Measurements from ENCODE around the gene PSMD6. TPM values are rescaled to one million over a fixed set of nuclear protein-coding genes. Genes with fewer than 3 reads are reported as not detected.
A peak's percentile ranks its signal among the peaks of the same experiment; 100 is the strongest.

The PSMD6 gene
- total RNA-seq, 2 donors from 2014 or later = 87.1 to 166 TPM

- DNase-seq (ENCODE audit: low spot score in 2 of 2) = no peak
- no peak for ATAC-seq
- H3K36me3 Mint-ChIP-seq = peaks cover 15 to 27% of the 10 kb centered on the region in 2 donors
- peak overlapping the region; percentile 2 to 48 for H3K27ac Mint-ChIP-seq
- no peaks in the 10 kb centered on the region for H3K9me3 Mint-ChIP-seq
Measured at GRCh38 chr3:63976872-63977200, 46.5 kb downstream of the PSMD6 start.

- Mint-ChIP-seq H3K36me3 (peaks cover 15 to 27% of the 10 kb centered on the region in 2 donors), H3K9me3 (no peaks in the 10 kb centered on the region), H3K27ac (peak overlapping the region; percentile 46 to 48)
- DNase-seq (ENCODE audit: low spot score in 2 of 2) = no peak
- no peak for ATAC-seq
Measured at GRCh38 chr3:63976161-63976871, 47.0 kb downstream of the PSMD6 start.

GRCh38 chr3:63975723-63976122, 47.6 kb downstream of the PSMD6 start:
- Mint-ChIP-seq H3K27ac (peak overlapping the region; percentile 18 to 46), H3K9me3 (no peaks in the 10 kb centered on the region), H3K36me3 (peaks cover 15 to 23% of the 10 kb centered on the region in 2 donors)
- ATAC-seq (no peak), DNase-seq (ENCODE audit: low spot score in 2 of 2) (no peak)

- H3K9me3 Mint-ChIP-seq = no peaks in the 10 kb centered on the region
- DNase-seq (ENCODE audit: low spot score in 2 of 2) (no peak), ATAC-seq (no peak)
- peak overlapping the region in 1 of 2 donors; percentile 25 for H3K27ac Mint-ChIP-seq
- peaks cover 9 to 12% of the 10 kb centered on the region in 2 donors for H3K36me3 Mint-ChIP-seq
Measured at GRCh38 chr3:63974451-63974850, 48.8 kb downstream of the PSMD6 start.

GRCh38 chr3:63973406-63973805, 49.9 kb downstream of the PSMD6 start:
- Mint-ChIP-seq H3K27ac (peak overlapping the region in 1 of 2 donors; percentile 10), H3K9me3 (no peaks in the 10 kb centered on the region), H3K36me3 (peaks cover 7 to 12% of the 10 kb centered on the region in 2 donors)
- ATAC-seq (no peak), DNase-seq (ENCODE audit: low spot score in 2 of 2) (no peak)

- Mint-ChIP-seq H3K27ac (peak overlapping the region; percentile 10 to 32), H3K9me3 (no peaks in the 10 kb centered on the region), H3K36me3 (peaks cover 8 to 16% of the 10 kb centered on the region in 2 donors)
- ATAC-seq = no peak
- no peak for DNase-seq (ENCODE audit: low spot score in 2 of 2)
Measured at GRCh38 chr3:63972987-63973386, 50.3 kb downstream of the PSMD6 start.

GRCh38 chr3:63972196-63972595, 51.1 kb downstream of the PSMD6 start:
- H3K9me3 Mint-ChIP-seq = no peaks in the 10 kb centered on the region
- DNase-seq (ENCODE audit: low spot score in 2 of 2) = no peak
- H3K27ac Mint-ChIP-seq = peak overlapping the region; percentile 10 to 59
- H3K36me3 Mint-ChIP-seq = peaks cover 8 to 16% of the 10 kb centered on the region in 2 donors
- ATAC-seq = peak in 1 of 2 donors; percentile 36

- DNase-seq (ENCODE audit: low spot score in 2 of 2) = no peak
- Mint-ChIP-seq H3K9me3 (no peaks in the 10 kb centered on the region), H3K27ac (peak overlapping the region; percentile 90 to 96), H3K36me3 (peaks cover 8 to 16% of the 10 kb centered on the region in 2 donors)
- ATAC-seq = peak in 1 of 2 donors; percentile 53
Measured at GRCh38 chr3:63970631-63971475, 52.4 kb downstream of the PSMD6 start.

- peak overlapping the region; percentile 96 for H3K27ac Mint-ChIP-seq
- DNase-seq (ENCODE audit: low spot score in 2 of 2) = no peak
- peak; percentile 30 to 65 for ATAC-seq
- H3K9me3 Mint-ChIP-seq = no peaks in the 10 kb centered on the region
- peaks cover 8 to 16% of the 10 kb centered on the region in 2 donors for H3K36me3 Mint-ChIP-seq
Measured at GRCh38 chr3:63969876-63970275, 53.4 kb downstream of the PSMD6 start.

GRCh38 chr3:63968612-63969350, 54.5 kb downstream of the PSMD6 start:
- Mint-ChIP-seq H3K9me3 (no peaks in the 10 kb centered on the region), H3K36me3 (peaks cover 8 to 15% of the 10 kb centered on the region in 2 donors), H3K27ac (peak overlapping the region; percentile 96)
- DNase-seq (ENCODE audit: low spot score in 2 of 2) (no peak), ATAC-seq (peak in 1 of 2 donors; percentile 41)

GRCh38 chr3:63967675-63968611, 55.4 kb downstream of the PSMD6 start:
- DNase-seq (ENCODE audit: low spot score in 2 of 2) = no peak
- H3K36me3 Mint-ChIP-seq = peaks cover 4 to 9% of the 10 kb centered on the region in 2 donors
- H3K9me3 Mint-ChIP-seq = no peaks in the 10 kb centered on the region
- peak; percentile 41 to 55 for ATAC-seq
- H3K27ac Mint-ChIP-seq = peak overlapping the region; percentile 96

GRCh38 chr3:63966871-63967270, 56.4 kb downstream of the PSMD6 start:
- no peaks in the 10 kb centered on the region for H3K9me3 Mint-ChIP-seq
- H3K27ac Mint-ChIP-seq = peak overlapping the region in 1 of 2 donors; percentile 96
- H3K36me3 Mint-ChIP-seq = peaks cover 4 to 9% of the 10 kb centered on the region in 2 donors
- ATAC-seq (no peak), DNase-seq (ENCODE audit: low spot score in 2 of 2) (no peak)

GRCh38 chr3:63966007-63966406, 57.3 kb downstream of the PSMD6 start:
- H3K9me3 Mint-ChIP-seq = no peaks in the 10 kb centered on the region
- H3K36me3 Mint-ChIP-seq = peaks cover 4 to 9% of the 10 kb centered on the region in 2 donors
- no peak for DNase-seq (ENCODE audit: low spot score in 2 of 2)
- ATAC-seq = no peak
- peak overlapping the region; percentile 29 to 96 for H3K27ac Mint-ChIP-seq

- Mint-ChIP-seq H3K9me3 (no peaks in the 10 kb centered on the region), H3K27ac (peak overlapping the region; percentile 61 to 76), H3K36me3 (peaks cover 4 to 9% of the 10 kb centered on the region in 2 donors)
- ATAC-seq (peak; percentile 17 to 48), DNase-seq (ENCODE audit: low spot score in 2 of 2) (no peak)
Measured at GRCh38 chr3:63964681-63965485, 58.4 kb downstream of the PSMD6 start.

GRCh38 chr3:63963496-63963895, 59.8 kb downstream of the PSMD6 start:
- Mint-ChIP-seq H3K36me3 (peaks cover 2 to 5% of the 10 kb centered on the region in 2 donors), H3K9me3 (no peaks in the 10 kb centered on the region), H3K27ac (peak overlapping the region in 1 of 2 donors; percentile 12)
- DNase-seq (ENCODE audit: low spot score in 2 of 2) (no peak), ATAC-seq (no peak)
